Thymus (tissue), 11 donors: ENCODE data around the gene TMEM94. TPM values are rescaled to one million over a fixed set of nuclear protein-coding genes. Genes with fewer than 3 reads are reported as not detected.

Experiments
- DNase-seq, 9 donors: peaks; one replicate each; pipeline ENCODE4 v3.0.0-alpha.2; 2013; ENCODE audit warnings: low spot score in 9 of 9, low read depth in 6 of 9, missing footprints in 1 of 9
- H3K27ac ChIP-seq, 2 donors: one replicate each; pipeline ENCODE4 v1.5.1; 2013; ENCODE audit warnings: control low read depth in 1 of 2, low read depth in 1 of 2, low read length in 1 of 2, mild to moderate bottlenecking in 1 of 2, moderate library complexity in 1 of 2
- H3K27me3 ChIP-seq, 2 donors: one replicate each; pipeline ENCODE4 v1.5.1; 2013; ENCODE audit warnings: low read length in 1 of 2; ENCODE audit not compliant: control insufficient read depth in 2 of 2, insufficient read depth in 1 of 2
- H3K36me3 ChIP-seq, 2 donors: one replicate each; pipeline ENCODE4 v1.5.1; 2013; ENCODE audit warnings: low read length in 1 of 2, mild to moderate bottlenecking in 1 of 2, moderate library complexity in 1 of 2; ENCODE audit not compliant: control insufficient read depth in 2 of 2, insufficient read depth in 2 of 2
- H3K4me1 ChIP-seq, 2 donors: one replicate each; pipeline ENCODE4 v1.5.1; 2013; ENCODE audit warnings: low read length in 2 of 2; ENCODE audit not compliant: control insufficient read depth in 2 of 2, insufficient read depth in 2 of 2
- H3K4me3 ChIP-seq, 2 donors: one replicate each; pipeline ENCODE4 v1.5.1; 2013; ENCODE audit warnings: low read length in 2 of 2, control low read depth in 1 of 2, mild to moderate bottlenecking in 1 of 2
- H3K9me3 ChIP-seq, 2 donors: one replicate each; pipeline ENCODE4 v1.5.1; 2013; ENCODE audit warnings: low read length in 1 of 2, mild to moderate bottlenecking in 1 of 2; ENCODE audit not compliant: control insufficient read depth in 2 of 2, insufficient read depth in 1 of 2
- WGBS: extraction: QIAGEN DNeasy Blood & Tissue Kit; methylation state at CpG from one replicate; pipeline ENCODE4 v1.1.7; 2013; 5-methylcytosine and 5-hydroxymethylcytosine counted together
- polyA plus RNA-seq: library from polyadenylated mRNA; stranded (reverse); fragments of 200-250 nt; gene quantifications from one replicate; pipeline ENCODE4 v1.2.3, GENCODE V29; 2013
- total RNA-seq: library from RNA; stranded (reverse); fragments of 120-200 nt; gene quantifications from one replicate; pipeline ENCODE4 v1.2.4, GENCODE V29; 2013
- donor health status: healthy.

Gene TMEM94
- total and polyA plus RNA-seq, 2 donors = 16.1 to 64.5 TPM

GRCh38 chr17:75523647-75524046, 67.2 kb downstream of the TMEM94 start:
- Histone ChIP-seq H3K27me3 (peaks cover 10 to 24% of the 10 kb centered on the region in 2 donors), H3K4me3 (no peak overlapping the region), H3K27ac (no peak overlapping the region), H3K4me1 (peaks cover 8 to 18% of the 10 kb centered on the region in 2 donors), H3K9me3 (no peaks in the 10 kb centered on the region), H3K36me3 (peaks cover 21 to 28% of the 10 kb centered on the region in 2 donors)
- 97% methylated on average over 7 of the region's 7 CpGs for WGBS
- no peak for DNase-seq

GRCh38 chr17:75524269-75524969, 68.0 kb downstream of the TMEM94 start:
- Histone ChIP-seq H3K36me3 (peaks cover 17 to 28% of the 10 kb centered on the region in 2 donors), H3K9me3 (no peaks in the 10 kb centered on the region), H3K27me3 (peaks cover 10 to 24% of the 10 kb centered on the region in 2 donors), H3K27ac (no peak overlapping the region), H3K4me1 (peaks cover 4 to 13% of the 10 kb centered on the region in 2 donors), H3K4me3 (peak overlapping the region; percentile 53 to 59)
- WGBS = 41% methylated on average over 24 of the region's 24 CpGs
- DNase-seq = no peak

DNA sequence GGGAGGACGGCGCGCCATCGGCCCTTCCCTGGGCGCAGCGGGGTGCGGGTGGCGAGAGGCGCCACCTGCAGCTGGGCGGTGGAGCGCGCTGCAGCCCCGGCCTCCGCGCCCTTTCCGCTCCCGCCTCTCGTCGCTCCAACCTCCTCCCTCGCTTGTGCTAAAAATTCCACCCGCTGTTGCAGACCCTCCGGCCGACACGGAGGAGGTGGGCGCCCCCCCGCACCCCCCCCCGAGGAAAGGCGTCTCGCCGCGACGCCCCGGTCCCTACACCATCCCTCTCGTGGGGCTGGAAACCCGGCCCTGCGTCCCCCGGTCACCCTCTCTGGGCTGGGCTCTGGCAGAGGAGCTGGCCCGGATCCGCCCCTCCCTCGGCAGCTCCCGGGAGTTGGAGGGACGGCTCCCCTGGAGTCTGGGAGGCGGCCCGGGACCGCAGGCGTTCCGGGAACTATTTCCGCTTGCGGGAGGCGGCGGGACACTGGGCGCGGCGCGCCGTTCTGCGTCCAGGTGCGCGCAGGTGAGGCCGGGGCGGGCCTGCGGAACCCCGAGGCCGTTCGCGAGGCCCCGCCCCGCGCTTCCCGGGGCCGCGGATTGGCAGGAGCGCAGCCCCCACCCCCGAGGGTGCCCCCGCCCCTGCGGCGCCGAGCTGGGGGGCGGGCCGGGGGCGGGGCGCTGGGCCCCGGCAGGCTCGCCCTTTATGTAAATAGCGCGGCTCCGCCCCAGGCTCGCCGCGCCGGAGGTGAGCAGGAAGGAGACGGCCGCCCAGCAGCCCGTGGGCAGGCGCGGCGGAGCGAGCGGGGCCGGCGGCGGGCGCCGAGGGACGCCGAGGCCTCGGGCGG, 68.8 kb downstream of the TMEM94 start, which contains the start of gene LLGL2:
TSS of gene LLGL2 (plus strand) at position 728 of the 836 bp plus-strand sequence. CDS start 17,730 bp downstream, outside the sequence.
- Histone ChIP-seq H3K4me3 (peak within 1 kb of the TSS; percentile 53 to 59), H3K27ac (peak within 1 kb of the TSS in 1 of 2 donors; percentile 20), H3K27me3 (peaks cover 10 to 24% of the 10 kb centered on the region in 2 donors), H3K36me3 (peaks cover 16 to 24% of the 10 kb centered on the region in 2 donors), H3K9me3 (no peaks in the 10 kb centered on the region), H3K4me1 (peaks cover 4 to 13% of the 10 kb centered on the region in 2 donors)
- DNase-seq = peak; percentile 37 to 95 (median 87)
- under 1% methylated on average over 108 of the region's 108 CpGs for WGBS

GRCh38 chr17:75525806-75526554, 69.5 kb downstream of the TMEM94 start:
- Histone ChIP-seq H3K27me3 (peaks cover 10 to 24% of the 10 kb centered on the region in 2 donors), H3K4me1 (peaks cover 4 to 13% of the 10 kb centered on the region in 2 donors), H3K27ac (peak overlapping the region in 1 of 2 donors; percentile 20), H3K36me3 (peaks cover 14 to 22% of the 10 kb centered on the region in 2 donors), H3K4me3 (peak overlapping the region; percentile 32 to 59), H3K9me3 (no peaks in the 10 kb centered on the region)
- 6% methylated on average over 60 of the region's 60 CpGs for WGBS
- peak in 1 of 9 donors; percentile 35 for DNase-seq

DNA sequence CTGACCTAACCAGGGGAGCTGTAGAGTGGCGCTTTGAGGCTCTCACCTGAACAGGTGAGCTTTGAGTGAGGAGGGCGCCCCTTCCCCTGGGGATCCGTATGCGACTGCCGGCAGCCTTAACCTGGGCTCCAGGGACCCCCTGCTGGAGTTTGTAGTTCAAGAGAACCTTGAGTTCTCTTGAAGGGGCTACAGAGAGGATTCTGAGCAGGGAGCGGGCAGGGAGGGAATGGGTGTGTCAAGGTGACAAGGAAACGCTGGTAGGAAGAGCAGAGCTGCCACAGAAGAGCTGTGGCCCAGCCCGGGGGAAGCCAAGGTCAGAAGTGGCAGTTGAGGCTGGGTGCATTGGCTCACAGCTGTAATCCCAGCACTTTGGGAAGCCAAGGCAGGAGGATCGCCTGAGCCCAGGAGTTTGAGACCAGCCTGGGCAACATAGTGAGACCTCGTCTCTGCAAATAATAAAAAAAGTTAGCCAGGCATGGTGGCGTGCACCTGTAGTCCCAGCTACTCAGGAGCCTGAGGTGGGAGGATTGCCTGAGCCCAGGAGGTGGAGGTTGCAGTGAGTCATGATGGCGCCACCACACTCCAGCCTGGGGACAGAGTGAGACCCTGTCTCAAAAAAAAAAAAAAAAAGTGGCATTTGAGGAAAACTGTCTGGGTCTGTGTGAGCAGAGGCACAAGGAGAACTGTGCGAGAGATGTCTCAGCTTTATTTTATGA, 70.3 kb downstream of the TMEM94 start:
- peaks cover 10 to 26% of the 10 kb centered on the region in 2 donors for H3K27me3 ChIP-seq
- no peak overlapping the region for H3K27ac ChIP-seq
- H3K4me3 ChIP-seq = no peak overlapping the region
- H3K36me3 ChIP-seq = peaks cover 7 to 15% of the 10 kb centered on the region in 2 donors
- peaks cover 4 to 13% of the 10 kb centered on the region in 2 donors for H3K4me1 ChIP-seq
- WGBS = 75% methylated on average over 13 of the region's 13 CpGs
- no peaks in the 10 kb centered on the region for H3K9me3 ChIP-seq
- DNase-seq = no peak

DNA sequence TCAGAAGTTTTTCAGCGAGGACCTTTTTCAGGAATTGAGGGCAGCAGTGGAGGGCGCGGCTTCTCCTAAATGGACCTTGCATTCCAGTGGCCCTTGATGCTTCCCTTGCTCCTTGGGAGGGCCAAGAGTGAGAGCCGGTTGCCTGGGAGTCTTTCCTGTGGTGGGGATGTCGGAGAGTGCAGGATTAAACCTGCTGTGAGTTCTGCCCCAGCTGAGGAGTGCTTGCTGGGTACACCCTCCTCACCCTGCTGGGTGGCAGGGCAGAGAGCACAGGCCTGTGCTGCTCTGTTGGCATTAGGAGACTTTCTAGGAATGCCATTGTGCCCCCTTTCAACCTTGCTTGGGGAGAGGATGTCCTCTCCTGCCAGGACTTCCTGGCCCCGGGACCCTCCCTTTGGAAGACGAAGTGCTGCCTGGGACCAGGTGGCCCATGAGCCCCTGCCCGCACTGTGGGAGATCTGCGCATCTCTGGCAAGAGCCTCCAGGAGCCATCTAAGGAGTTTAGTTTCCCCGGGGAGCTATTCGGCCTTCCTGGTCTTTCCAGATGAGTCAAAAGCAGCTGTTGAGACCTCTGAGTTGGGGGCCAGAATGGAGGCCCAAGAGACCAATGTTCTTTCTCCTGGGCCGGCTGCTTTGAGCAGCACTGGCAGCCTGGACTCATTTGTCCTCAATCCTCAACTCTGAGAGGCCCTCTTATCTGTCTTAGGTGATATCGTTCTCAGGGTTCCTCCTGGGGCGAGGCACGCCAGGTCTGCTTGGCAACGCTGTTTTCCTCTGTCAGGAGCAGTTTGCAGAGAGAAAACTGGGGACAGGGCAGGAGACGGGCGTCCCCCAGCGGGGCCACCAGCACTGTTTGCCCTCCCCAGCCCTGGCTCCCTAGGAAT, 74.6 kb downstream of the TMEM94 start:
- DNase-seq = no peak
- Histone ChIP-seq H3K27ac (no peak overlapping the region), H3K4me1 (peaks cover 3 to 18% of the 10 kb centered on the region in 2 donors)

DNA sequence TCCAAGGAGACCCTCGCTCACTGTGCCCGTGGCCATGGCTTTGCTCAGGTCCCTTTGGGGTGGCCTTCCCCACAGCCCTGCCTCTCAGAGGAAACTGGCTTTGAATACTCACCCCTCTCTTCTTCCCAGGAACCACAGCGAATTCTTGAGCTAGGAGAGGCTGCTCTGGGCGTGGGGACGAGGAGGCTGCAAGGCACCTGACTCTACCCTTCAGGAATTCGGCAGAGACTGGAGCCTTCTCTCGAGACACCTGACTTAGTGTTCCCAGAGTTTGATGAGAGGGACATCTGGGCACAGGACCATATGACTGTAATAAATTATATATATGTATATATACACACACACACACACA, 75.3 kb downstream of the TMEM94 start:
- no peak overlapping the region for H3K27ac ChIP-seq
- peaks cover 0 to 13% of the 10 kb centered on the region in 2 donors for H3K4me1 ChIP-seq
- no peaks in the 10 kb centered on the region for H3K9me3 ChIP-seq
- H3K27me3 ChIP-seq = peaks cover 0 to 13% of the 10 kb centered on the region in 2 donors
- no peak for DNase-seq
- H3K36me3 ChIP-seq = no peaks in the 10 kb centered on the region
- 96% methylated on average over 7 of the region's 7 CpGs for WGBS
- H3K4me3 ChIP-seq = no peak overlapping the region

More for the DNA sequence above, 74.6 kb downstream of the TMEM94 start:
- peaks cover 5 to 19% of the 10 kb centered on the region in 2 donors for H3K27me3 ChIP-seq
- no peaks in the 10 kb centered on the region for H3K36me3 ChIP-seq
- WGBS = 97% methylated on average over 19 of the region's 19 CpGs
- H3K4me3 ChIP-seq = no peak overlapping the region
- no peaks in the 10 kb centered on the region for H3K9me3 ChIP-seq
